Dendritic cell treated with granulocyte-macrophage colony-stimulating factor and Interleukin-4, amounts not matched to agents 40 ng/mL and 50 ng/mL, for 4 days (primary cell): Measurements from ENCODE around the gene GCC2.
"Not testable (repeated sequence)": the region's sequence is repeated elsewhere in the genome, so short reads cannot be mapped to it uniquely, and the experiment has no call there.

Experiments used
- H3K27ac Mint-ChIP-seq: one replicate; pipeline ENCODE4 v1.8.0; 2022; ENCODE audit warnings: mild to moderate bottlenecking, mixed read lengths
- H3K27me3 Mint-ChIP-seq: one replicate; pipeline ENCODE4 v1.8.0; 2022; ENCODE audit warnings: mild to moderate bottlenecking, mixed read lengths
- H3K36me3 Mint-ChIP-seq: one replicate; pipeline ENCODE4 v1.8.0; 2022; ENCODE audit warnings: low read depth, mixed read lengths
- H3K4me1 Mint-ChIP-seq: one replicate; pipeline ENCODE4 v1.8.0; 2022; ENCODE audit warnings: low read depth, mixed read lengths
- H3K4me3 Mint-ChIP-seq: one replicate; pipeline ENCODE4 v1.8.0; 2022; ENCODE audit warnings: mild to moderate bottlenecking, moderate library complexity, mixed read lengths
- H3K9me3 Mint-ChIP-seq: one replicate; pipeline ENCODE4 v1.8.0; 2022; ENCODE audit warnings: mixed read lengths
- intact Hi-C: fragments of 100-400 bp; cut with micrococcal nuclease; formaldehyde crosslinking; loops from one replicate; pipeline ENCODE4 v1.15.0; 2022

GCC2 gene

DNA sequence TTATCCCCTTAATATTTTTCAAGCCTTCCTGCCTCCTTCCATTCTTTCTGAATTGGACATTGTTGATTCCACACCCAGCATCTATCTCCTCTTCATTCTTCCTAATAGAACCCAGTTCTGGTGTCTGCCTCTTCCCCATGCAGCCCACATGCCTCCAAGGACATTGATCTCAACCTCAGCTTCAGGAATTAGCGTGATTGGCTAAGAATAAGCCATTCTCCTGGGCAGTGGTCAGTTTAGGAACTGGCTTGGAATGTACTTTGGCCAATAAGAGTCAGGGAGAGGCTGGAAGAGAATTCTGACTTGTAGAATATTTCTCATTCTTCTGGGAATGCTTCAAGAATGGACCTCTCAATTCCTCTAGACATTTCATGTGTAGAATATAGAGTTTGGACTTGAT is 25.9 kb upstream of the GCC2 start:
- H3K9me3 Mint-ChIP-seq = no peaks in the 10 kb centered on the region
- intact Hi-C loops = no loop called here
- no peak overlapping the region for H3K4me3 Mint-ChIP-seq
- no peak overlapping the region for H3K27ac Mint-ChIP-seq
- no peaks in the 10 kb centered on the region for H3K36me3 Mint-ChIP-seq
- H3K4me1 Mint-ChIP-seq = no peaks in the 10 kb centered on the region
- peaks cover 2% of the 10 kb centered on the region for H3K27me3 Mint-ChIP-seq

- Mint-ChIP-seq H3K9me3 (no peaks in the 10 kb centered on the region), H3K27ac (no peak overlapping the region), H3K4me1 (no peaks in the 10 kb centered on the region), H3K36me3 (no peaks in the 10 kb centered on the region), H3K27me3 (peaks cover 2% of the 10 kb centered on the region), H3K4me3 (no peak overlapping the region)
- intact Hi-C loops = no loop called here
These were observed 25.3 kb upstream of the GCC2 start for GRCh38 chr2:108423502-108424251.

GRCh38 chr2:108428286-108429009 is 20.6 kb upstream of the GCC2 start:
- H3K9me3 Mint-ChIP-seq = no peaks in the 10 kb centered on the region
- H3K36me3 Mint-ChIP-seq = no peaks in the 10 kb centered on the region
- no peaks in the 10 kb centered on the region for H3K4me1 Mint-ChIP-seq
- intact Hi-C loops = no loop called here
- no peak overlapping the region for H3K4me3 Mint-ChIP-seq
- no peaks in the 10 kb centered on the region for H3K27me3 Mint-ChIP-seq
- H3K27ac Mint-ChIP-seq = no peak overlapping the region

- H3K27me3 Mint-ChIP-seq, H3K4me1 Mint-ChIP-seq, intact Hi-C loops, H3K36me3 Mint-ChIP-seq, H3K27ac Mint-ChIP-seq, H3K9me3 Mint-ChIP-seq, H3K4me3 Mint-ChIP-seq: not testable (repeated sequence)
These were observed 13.4 kb upstream of the GCC2 start for GRCh38 chr2:108435578-108435977.

DNA sequence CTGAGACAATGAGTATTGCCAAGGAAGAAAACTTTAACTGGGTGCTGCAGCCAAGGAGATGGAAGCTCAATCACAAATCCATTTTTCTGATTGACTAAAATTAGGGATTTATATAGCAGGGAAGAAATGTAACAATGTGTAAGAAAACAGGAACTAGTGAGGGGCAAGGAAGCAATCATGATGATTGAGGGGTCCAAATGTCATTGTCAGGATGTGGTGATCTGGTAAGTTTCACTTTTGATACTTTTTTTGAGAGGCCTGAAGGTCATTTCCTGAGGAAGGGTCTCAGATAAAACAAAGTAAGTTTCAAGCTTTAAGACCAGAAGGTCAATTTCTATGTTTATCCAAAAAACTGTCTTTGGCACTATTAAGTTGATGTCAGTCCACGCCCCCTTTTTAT is 12.0 kb upstream of the GCC2 start:
- no peaks in the 10 kb centered on the region for H3K36me3 Mint-ChIP-seq
- H3K27ac Mint-ChIP-seq = no peak overlapping the region

DNA sequence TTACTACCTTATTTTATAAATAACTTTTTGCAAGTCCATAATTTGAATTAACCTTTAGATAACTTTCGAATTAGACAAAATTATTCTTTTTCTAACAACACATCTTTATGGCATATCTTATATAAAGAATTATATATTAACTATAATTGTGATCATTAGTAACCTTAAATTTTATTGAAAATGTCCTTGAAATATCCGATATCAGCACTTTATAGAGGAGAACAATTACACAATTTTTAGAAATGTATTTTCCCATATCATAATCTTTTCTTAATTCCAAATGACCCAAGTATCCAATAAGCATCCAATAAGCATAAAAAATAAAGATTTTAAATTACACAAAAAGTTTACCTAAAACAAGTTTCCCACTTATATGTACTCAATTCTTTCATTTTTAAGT is 7.3 kb upstream of the GCC2 start:
- Mint-ChIP-seq H3K4me3 (no peak overlapping the region), H3K27me3 (peaks cover 3% of the 10 kb centered on the region), H3K4me1 (peaks cover 9% of the 10 kb centered on the region), H3K9me3 (no peaks in the 10 kb centered on the region), H3K27ac (no peak overlapping the region), H3K36me3 (no peaks in the 10 kb centered on the region)
- intact Hi-C loops = no loop called here

More for the DNA sequence above, 12.0 kb upstream of the GCC2 start:
- peaks cover 9% of the 10 kb centered on the region for H3K4me1 Mint-ChIP-seq
- peaks cover 3% of the 10 kb centered on the region for H3K27me3 Mint-ChIP-seq
- H3K4me3 Mint-ChIP-seq = no peak overlapping the region
- intact Hi-C loops = no loop called here
- H3K9me3 Mint-ChIP-seq = no peaks in the 10 kb centered on the region

DNA sequence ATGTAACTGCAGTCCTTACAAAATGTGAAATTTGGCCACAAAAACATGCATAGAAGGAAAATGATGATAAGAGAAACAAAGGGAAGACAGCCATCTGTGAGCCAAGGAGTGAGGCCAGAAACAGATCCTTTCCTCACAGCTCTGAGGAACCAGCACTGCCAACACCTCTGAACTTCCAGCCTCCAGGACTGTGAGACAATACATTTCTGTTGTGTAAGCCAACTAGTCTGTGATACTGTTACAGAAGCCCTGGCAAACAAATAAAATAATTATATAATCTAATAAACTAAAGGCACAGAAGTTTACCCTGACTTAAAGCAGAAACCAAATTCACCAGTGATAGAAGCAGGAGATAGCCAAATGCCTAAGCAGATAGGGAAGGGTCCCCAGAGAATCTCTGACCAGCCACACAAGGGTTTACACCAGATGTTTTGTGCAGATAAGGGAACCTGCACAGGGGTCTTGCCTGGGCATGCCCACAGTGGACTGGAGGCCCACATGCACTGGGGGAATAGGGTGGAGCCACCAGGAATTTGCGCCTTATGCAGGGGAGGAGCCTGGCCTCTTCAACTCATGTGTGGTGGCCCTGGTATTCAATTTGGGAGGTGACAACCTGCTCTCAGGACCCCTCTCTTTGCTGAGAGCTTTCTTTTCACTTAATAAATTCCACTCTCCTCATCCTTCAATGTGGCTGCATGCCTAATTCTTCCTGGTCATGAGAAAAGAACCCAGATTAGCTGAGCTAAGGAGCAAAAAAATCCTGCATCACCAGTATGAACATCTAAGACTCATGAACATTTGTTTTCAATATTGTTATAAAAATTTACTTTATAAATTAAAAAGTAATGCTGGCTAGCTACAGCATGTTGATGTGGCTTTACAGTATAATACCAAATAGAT is 3.8 kb upstream of the GCC2 start:
- no peak overlapping the region for H3K4me3 Mint-ChIP-seq
- H3K27ac Mint-ChIP-seq = no peak overlapping the region
- H3K9me3 Mint-ChIP-seq = no peaks in the 10 kb centered on the region
- H3K27me3 Mint-ChIP-seq = no peaks in the 10 kb centered on the region
- intact Hi-C loops = loop anchor here (5.0 kb wide), 1 partner anchor 83 kb away; no protein-coding TSS in a partner anchor
- H3K4me1 Mint-ChIP-seq = peaks cover 25% of the 10 kb centered on the region
- peaks cover 13% of the 10 kb centered on the region for H3K36me3 Mint-ChIP-seq

GRCh38 chr2:108446703-108447102 is 2.3 kb upstream of the GCC2 start:
- Mint-ChIP-seq H3K27me3 (no peaks in the 10 kb centered on the region), H3K4me1 (peaks cover 25% of the 10 kb centered on the region), H3K4me3 (no peak overlapping the region), H3K9me3 (no peaks in the 10 kb centered on the region), H3K27ac (no peak overlapping the region), H3K36me3 (peaks cover 27% of the 10 kb centered on the region)
- intact Hi-C loops = loop anchor here (5.0 kb wide), 1 partner anchor 84 kb away; no protein-coding TSS in a partner anchor

GRCh38 chr2:108447947-108448677 is 894 bp upstream of the GCC2 start:
- H3K27me3 Mint-ChIP-seq = no peaks in the 10 kb centered on the region
- intact Hi-C loops = loop anchor here (5.0 kb wide), 1 partner anchor 86 kb away; no protein-coding TSS in a partner anchor
- H3K36me3 Mint-ChIP-seq = peaks cover 41% of the 10 kb centered on the region
- H3K9me3 Mint-ChIP-seq = no peaks in the 10 kb centered on the region
- H3K4me3 Mint-ChIP-seq = peak overlapping the region; percentile 89
- H3K27ac Mint-ChIP-seq = peak overlapping the region; percentile 88
- peaks cover 31% of the 10 kb centered on the region for H3K4me1 Mint-ChIP-seq

DNA sequence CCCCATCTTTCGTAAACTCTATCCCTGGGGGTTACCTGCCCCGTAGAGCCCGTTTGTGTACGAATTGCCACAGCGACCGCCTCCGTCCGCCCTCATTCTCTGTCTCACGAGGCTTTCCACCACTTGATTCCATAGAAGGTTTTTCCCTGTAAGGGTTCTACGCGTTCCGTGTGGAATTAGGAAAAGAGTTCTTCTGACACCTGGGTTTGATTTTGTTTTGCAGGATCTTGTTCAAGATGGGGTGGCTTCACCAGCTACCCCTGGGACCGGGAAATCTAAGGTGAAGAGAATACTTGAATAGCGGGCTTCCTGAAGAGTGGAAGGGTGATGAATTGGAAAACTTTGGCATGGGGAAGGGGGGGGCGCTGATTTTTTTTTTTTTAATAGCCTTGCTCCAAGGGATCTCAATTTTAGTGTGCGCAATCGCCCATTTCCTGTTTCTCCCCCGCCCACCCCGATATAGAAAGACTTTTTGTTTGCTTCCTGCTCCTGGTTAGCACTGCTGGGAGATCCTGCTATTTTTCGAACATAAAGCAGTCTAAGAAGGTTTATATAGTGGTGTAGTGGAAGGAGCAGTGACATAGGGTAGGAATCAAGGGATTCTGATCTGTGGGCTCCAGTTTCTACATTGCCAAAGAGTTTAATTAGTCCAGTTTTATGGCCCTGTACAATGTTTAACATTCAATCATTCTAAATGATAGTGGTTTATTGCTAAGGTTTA is 564 bp downstream of the GCC2 start:
- intact Hi-C loops = loop anchor here (1.0 to 5.0 kb wide), 4 partner anchors 85 to 270 kb away; partner anchors contain the start of genes LIMS1 and RANBP2
- Mint-ChIP-seq H3K27me3 (no peaks in the 10 kb centered on the region), H3K4me1 (peaks cover 22% of the 10 kb centered on the region), H3K9me3 (no peaks in the 10 kb centered on the region), H3K27ac (peak overlapping the region; percentile 88), H3K4me3 (peak overlapping the region; percentile 89), H3K36me3 (peaks cover 55% of the 10 kb centered on the region)

- H3K36me3 Mint-ChIP-seq = peaks cover 68% of the 10 kb centered on the region
- H3K27ac Mint-ChIP-seq = no peak overlapping the region
- H3K4me3 Mint-ChIP-seq = no peak overlapping the region
- no peaks in the 10 kb centered on the region for H3K27me3 Mint-ChIP-seq
- intact Hi-C loops = no loop called here
- H3K9me3 Mint-ChIP-seq = no peaks in the 10 kb centered on the region
- peaks cover 22% of the 10 kb centered on the region for H3K4me1 Mint-ChIP-seq
These were observed 1.9 kb downstream of the GCC2 start for GRCh38 chr2:108450863-108451262.

DNA sequence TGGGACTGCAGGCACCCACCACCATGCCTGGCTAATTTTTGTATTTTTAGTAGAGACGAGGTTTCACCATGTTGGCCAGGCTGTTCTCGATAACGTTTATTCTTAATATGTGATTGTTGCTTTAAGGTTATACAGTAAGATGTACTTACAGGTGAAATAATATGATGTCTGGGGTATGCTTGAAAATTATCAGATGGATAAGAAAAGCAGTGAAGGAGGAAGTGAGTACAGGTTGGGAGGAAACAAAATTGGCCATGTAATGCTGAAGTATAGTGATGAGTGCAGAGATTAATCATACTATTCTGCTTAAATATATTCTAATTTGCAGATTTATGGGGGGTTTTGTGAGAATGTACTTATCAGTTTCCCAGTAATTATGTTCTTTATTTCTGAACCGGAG is 3.0 kb downstream of the GCC2 start:
- Mint-ChIP-seq H3K9me3 (no peaks in the 10 kb centered on the region), H3K4me3 (no peak overlapping the region), H3K27me3 (no peaks in the 10 kb centered on the region), H3K4me1 (peaks cover 22% of the 10 kb centered on the region), H3K27ac (peak overlapping the region; percentile 55), H3K36me3 (peaks cover 79% of the 10 kb centered on the region)
- intact Hi-C loops = no loop called here

DNA sequence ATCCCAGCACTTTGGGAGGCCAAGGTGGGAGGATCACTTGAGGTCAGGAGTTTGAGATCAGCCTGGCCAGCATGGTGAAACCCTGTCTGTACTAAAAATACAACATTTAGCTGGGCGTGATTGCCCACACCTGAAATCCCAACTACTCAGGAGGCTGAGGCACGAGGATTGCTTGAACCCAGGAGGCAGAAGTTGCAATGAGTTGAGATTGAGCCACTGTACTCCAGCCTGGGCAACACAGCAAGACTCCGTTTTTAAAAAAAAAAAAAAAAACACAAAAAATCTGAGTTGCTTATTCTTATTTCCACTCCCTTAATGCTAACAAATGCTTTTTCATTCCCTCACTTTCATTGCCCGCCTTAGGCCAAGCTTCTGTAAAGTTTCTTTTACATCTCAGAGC is 4.5 kb downstream of the GCC2 start:
- Mint-ChIP-seq H3K4me1 (peaks cover 16% of the 10 kb centered on the region), H3K9me3 (peaks cover 15% of the 10 kb centered on the region), H3K36me3 (peaks cover 94% of the 10 kb centered on the region)
- H3K27me3 Mint-ChIP-seq, H3K4me3 Mint-ChIP-seq, intact Hi-C loops, H3K27ac Mint-ChIP-seq: not testable (repeated sequence)
